ENCODE data around the gene RBM39. TPM values are rescaled to one million over a fixed set of nuclear protein-coding genes. Genes with fewer than 3 reads are reported as not detected.

Gene RBM39
- total and polyA plus RNA-seq, 9 of the 15 experiments (the other 6 are each of a cell fraction or from before 2014, with no cell fraction given), result 143 to 319 (median 228) TPM

DNA sequence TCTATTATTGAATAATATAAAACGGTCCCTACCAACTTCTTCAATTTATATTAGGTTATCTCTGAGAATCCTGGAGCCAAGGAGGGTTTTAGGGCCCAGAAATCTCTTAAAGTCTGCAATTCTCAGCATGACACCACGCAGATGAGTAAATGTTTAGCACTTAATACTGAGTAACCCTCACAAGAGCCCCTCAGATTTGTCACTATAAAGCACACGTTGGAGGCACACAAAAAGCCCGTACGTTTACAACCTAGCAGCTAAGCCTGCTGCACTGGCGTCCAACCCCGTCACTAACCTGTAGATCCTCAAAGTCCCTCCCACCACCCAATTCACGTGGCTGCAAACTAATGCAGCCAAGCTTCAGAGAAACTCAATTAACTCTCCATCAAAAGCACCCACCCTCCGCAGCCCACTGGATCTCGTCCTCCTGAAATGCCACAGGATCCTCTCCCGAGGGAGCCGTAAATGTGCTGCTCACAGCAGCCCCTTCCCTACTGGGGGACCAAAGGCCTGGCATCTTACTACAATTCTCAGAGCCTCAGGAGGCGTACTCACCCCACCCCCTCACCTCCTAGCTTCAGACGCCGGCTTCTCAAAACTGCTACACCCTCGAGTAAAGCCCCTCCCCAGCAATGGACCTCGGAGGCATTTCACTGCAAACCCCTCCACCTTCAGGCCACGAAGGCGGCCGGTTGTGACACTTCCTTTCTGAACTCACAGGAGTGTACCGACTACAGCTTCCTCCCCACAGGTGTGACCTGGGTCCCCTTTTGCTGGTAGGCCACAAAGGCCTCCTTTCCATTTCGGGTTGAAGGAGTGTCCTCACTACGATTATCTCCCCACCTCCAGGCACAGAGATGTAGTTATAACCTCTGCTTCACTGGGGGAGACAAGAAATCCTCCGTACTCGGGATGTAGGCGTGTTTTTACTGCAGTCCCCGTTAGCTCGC, 78.3 kb downstream of the RBM39 start (continued):
- TF ChIP-seq, protein P1, sequence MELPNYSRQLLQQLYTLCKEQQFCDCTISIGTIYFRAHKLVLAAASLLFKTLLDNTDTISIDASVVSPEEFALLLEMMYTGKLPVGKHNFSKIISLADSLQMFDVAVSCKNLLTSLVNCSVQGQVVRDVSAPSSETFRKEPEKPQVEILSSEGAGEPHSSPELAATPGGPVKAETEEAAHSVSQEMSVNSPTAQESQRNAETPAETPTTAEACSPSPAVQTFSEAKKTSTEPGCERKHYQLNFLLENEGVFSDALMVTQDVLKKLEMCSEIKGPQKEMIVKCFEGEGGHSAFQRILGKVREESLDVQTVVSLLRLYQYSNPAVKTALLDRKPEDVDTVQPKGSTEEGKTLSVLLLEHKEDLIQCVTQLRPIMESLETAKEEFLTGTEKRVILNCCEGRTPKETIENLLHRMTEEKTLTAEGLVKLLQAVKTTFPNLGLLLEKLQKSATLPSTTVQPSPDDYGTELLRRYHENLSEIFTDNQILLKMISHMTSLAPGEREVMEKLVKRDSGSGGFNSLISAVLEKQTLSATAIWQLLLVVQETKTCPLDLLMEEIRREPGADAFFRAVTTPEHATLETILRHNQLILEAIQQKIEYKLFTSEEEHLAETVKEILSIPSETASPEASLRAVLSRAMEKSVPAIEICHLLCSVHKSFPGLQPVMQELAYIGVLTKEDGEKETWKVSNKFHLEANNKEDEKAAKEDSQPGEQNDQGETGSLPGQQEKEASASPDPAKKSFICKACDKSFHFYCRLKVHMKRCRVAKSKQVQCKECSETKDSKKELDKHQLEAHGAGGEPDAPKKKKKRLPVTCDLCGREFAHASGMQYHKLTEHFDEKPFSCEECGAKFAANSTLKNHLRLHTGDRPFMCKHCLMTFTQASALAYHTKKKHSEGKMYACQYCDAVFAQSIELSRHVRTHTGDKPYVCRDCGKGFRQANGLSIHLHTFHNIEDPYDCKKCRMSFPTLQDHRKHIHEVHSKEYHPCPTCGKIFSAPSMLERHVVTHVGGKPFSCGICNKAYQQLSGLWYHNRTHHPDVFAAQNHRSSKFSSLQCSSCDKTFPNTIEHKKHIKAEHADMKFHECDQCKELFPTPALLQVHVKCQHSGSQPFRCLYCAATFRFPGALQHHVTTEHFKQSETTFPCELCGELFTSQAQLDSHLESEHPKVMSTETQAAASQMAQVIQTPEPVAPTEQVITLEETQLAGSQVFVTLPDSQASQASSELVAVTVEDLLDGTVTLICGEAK (IDR thresholded peaks at IDR 0.05), result 0 out of 2 replicates have a peak, but pooled peaks have one; percentile 11
- TF ChIP-seq, protein P1 (CRISPR knock-in tag; IDR thresholded peaks at IDR 0.05), result no peak
- TF ChIP-seq NCOA2 (IDR thresholded peaks at IDR 0.05; ENCODE audit: partially characterized antibody in 2 of 2), result no peak
- TF ChIP-seq, protein P2, sequence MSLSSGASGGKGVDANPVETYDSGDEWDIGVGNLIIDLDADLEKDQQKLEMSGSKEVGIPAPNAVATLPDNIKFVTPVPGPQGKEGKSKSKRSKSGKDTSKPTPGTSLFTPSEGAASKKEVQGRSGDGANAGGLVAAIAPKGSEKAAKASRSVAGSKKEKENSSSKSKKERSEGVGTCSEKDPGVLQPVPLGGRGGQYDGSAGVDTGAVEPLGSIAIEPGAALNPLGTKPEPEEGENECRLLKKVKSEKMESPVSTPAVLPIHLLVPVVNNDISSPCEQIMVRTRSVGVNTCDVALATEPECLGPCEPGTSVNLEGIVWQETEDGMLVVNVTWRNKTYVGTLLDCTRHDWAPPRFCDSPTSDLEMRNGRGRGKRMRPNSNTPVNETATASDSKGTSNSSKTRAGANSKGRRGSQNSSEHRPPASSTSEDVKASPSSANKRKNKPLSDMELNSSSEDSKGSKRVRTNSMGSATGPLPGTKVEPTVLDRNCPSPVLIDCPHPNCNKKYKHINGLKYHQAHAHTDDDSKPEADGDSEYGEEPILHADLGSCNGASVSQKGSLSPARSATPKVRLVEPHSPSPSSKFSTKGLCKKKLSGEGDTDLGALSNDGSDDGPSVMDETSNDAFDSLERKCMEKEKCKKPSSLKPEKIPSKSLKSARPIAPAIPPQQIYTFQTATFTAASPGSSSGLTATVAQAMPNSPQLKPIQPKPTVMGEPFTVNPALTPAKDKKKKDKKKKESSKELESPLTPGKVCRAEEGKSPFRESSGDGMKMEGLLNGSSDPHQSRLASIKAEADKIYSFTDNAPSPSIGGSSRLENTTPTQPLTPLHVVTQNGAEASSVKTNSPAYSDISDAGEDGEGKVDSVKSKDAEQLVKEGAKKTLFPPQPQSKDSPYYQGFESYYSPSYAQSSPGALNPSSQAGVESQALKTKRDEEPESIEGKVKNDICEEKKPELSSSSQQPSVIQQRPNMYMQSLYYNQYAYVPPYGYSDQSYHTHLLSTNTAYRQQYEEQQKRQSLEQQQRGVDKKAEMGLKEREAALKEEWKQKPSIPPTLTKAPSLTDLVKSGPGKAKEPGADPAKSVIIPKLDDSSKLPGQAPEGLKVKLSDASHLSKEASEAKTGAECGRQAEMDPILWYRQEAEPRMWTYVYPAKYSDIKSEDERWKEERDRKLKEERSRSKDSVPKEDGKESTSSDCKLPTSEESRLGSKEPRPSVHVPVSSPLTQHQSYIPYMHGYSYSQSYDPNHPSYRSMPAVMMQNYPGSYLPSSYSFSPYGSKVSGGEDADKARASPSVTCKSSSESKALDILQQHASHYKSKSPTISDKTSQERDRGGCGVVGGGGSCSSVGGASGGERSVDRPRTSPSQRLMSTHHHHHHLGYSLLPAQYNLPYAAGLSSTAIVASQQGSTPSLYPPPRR (CRISPR knock-in tag; IDR thresholded peaks at IDR 0.05; ENCODE audit: borderline replicate concordance), result no peak
- TF ChIP-seq ZNF197 (CRISPR knock-in tag; IDR thresholded peaks at IDR 0.05; ENCODE audit: low read depth), result no peak
- TF ChIP-seq PHB (CRISPR knock-in tag; IDR thresholded peaks at IDR 0.05), result no peak
- no peak for TF ChIP-seq CHD2 (IDR thresholded peaks at IDR 0.05; ENCODE audit: low read depth, low read length)
- TF ChIP-seq KDM5B (IDR thresholded peaks at IDR 0.05; ENCODE audit: insufficient replicate concordance, low read depth, low read length), result peak; percentile 53
